Adipocyte (in vitro differentiated cells): Measurements from ENCODE around the gene CENPT.

Experiments
- DNase-seq: peaks from one replicate; pipeline ENCODE4 v3.0.0-alpha.2; 2015; ENCODE audit warnings: low read depth
- H3K27me3 ChIP-seq: replicated peaks from 2 replicates; pipeline ENCODE4 v1.7.0; 2013; ENCODE audit warnings: mild to moderate bottlenecking, low read length, moderate library complexity; ENCODE audit not compliant: control insufficient read depth, insufficient read depth
- H3K36me3 ChIP-seq: 2 replicates; pipeline ENCODE4 v1.7.0; 2013; ENCODE audit warnings: low read length, mild to moderate bottlenecking, moderate library complexity; ENCODE audit not compliant: control insufficient read depth, insufficient read depth, severe bottlenecking
- H3K4me1 ChIP-seq: 2 replicates; pipeline ENCODE4 v1.7.0; 2013; ENCODE audit warnings: mild to moderate bottlenecking, low read length, moderate library complexity; ENCODE audit not compliant: control insufficient read depth, insufficient read depth
- H3K4me3 ChIP-seq: 2 replicates; pipeline ENCODE4 v1.7.0; 2013; ENCODE audit warnings: mild to moderate bottlenecking, low read length, moderate library complexity
- H3K9ac ChIP-seq: 2 replicates; pipeline ENCODE4 v1.7.0; 2013; ENCODE audit warnings: mild to moderate bottlenecking, low read length, moderate library complexity
- H3K9me3 ChIP-seq: 2 replicates; pipeline ENCODE4 v1.7.0; 2013; ENCODE audit warnings: mild to moderate bottlenecking, low read length, moderate library complexity; ENCODE audit not compliant: control insufficient read depth

The CENPT gene

GRCh38 chr16:67861877-67862276 lies 14.4 kb upstream of the CENPT start:
- DNase-seq: no peak
- H3K36me3 ChIP-seq: peaks cover 6% of the 10 kb centered on the region
- no peaks in the 10 kb centered on the region for H3K27me3 ChIP-seq
- peaks cover 68% of the 10 kb centered on the region for H3K4me1 ChIP-seq
- H3K9me3 ChIP-seq: no peaks in the 10 kb centered on the region
- no peak overlapping the region for H3K9ac ChIP-seq
- H3K4me3 ChIP-seq: no peak overlapping the region

- Histone ChIP-seq H3K4me3 (no peak overlapping the region), H3K4me1 (peaks cover 71% of the 10 kb centered on the region), H3K9me3 (no peaks in the 10 kb centered on the region), H3K9ac (no peak overlapping the region), H3K27me3 (no peaks in the 10 kb centered on the region), H3K36me3 (peaks cover 6% of the 10 kb centered on the region)
- DNase-seq: peak; percentile 41
Observed at GRCh38 chr16:67860589-67861398, 13.3 kb upstream of the CENPT start.

GRCh38 chr16:67858500-67858899 lies 11.0 kb upstream of the CENPT start:
- H3K4me1 ChIP-seq: peaks cover 62% of the 10 kb centered on the region
- no peak overlapping the region for H3K4me3 ChIP-seq
- DNase-seq: peak; percentile 9
- no peaks in the 10 kb centered on the region for H3K27me3 ChIP-seq
- H3K9me3 ChIP-seq: no peaks in the 10 kb centered on the region
- H3K36me3 ChIP-seq: no peaks in the 10 kb centered on the region
- no peak overlapping the region for H3K9ac ChIP-seq

GRCh38 chr16:67857547-67858233 lies 10.2 kb upstream of the CENPT start:
- Histone ChIP-seq H3K27me3 (no peaks in the 10 kb centered on the region), H3K36me3 (no peaks in the 10 kb centered on the region), H3K4me1 (peaks cover 54% of the 10 kb centered on the region), H3K9me3 (no peaks in the 10 kb centered on the region), H3K9ac (no peak overlapping the region), H3K4me3 (no peak overlapping the region)
- peak; percentile 88 for DNase-seq

- no peak overlapping the region for H3K4me3 ChIP-seq
Observed at GRCh38 chr16:67856927-67857546, 9.5 kb upstream of the CENPT start.

GRCh38 chr16:67855789-67856188 lies 8.3 kb upstream of the CENPT start:
- DNase-seq: no peak
- Histone ChIP-seq H3K4me1 (peaks cover 35% of the 10 kb centered on the region), H3K4me3 (no peak overlapping the region), H3K9me3 (no peaks in the 10 kb centered on the region), H3K36me3 (no peaks in the 10 kb centered on the region), H3K27me3 (no peaks in the 10 kb centered on the region), H3K9ac (no peak overlapping the region)

More at GRCh38 chr16:67856927-67857546, 9.5 kb upstream of the CENPT start:
- H3K9ac ChIP-seq: no peak overlapping the region
- no peaks in the 10 kb centered on the region for H3K27me3 ChIP-seq
- H3K4me1 ChIP-seq: peaks cover 48% of the 10 kb centered on the region
- H3K36me3 ChIP-seq: no peaks in the 10 kb centered on the region
- no peaks in the 10 kb centered on the region for H3K9me3 ChIP-seq
- no peak for DNase-seq

GRCh38 chr16:67853670-67854069 lies 6.2 kb upstream of the CENPT start:
- H3K9me3 ChIP-seq: no peaks in the 10 kb centered on the region
- H3K4me3 ChIP-seq: no peak overlapping the region
- no peaks in the 10 kb centered on the region for H3K27me3 ChIP-seq
- H3K4me1 ChIP-seq: peaks cover 31% of the 10 kb centered on the region
- H3K9ac ChIP-seq: no peak overlapping the region
- peaks cover 3% of the 10 kb centered on the region for H3K36me3 ChIP-seq
- DNase-seq: no peak

GRCh38 chr16:67848118-67848517 lies 625 bp upstream of the CENPT start:
- no peaks in the 10 kb centered on the region for H3K27me3 ChIP-seq
- peak overlapping the region; percentile 96 for H3K4me3 ChIP-seq
- no peaks in the 10 kb centered on the region for H3K9me3 ChIP-seq
- peaks cover 44% of the 10 kb centered on the region for H3K4me1 ChIP-seq
- H3K36me3 ChIP-seq: peaks cover 3% of the 10 kb centered on the region
- H3K9ac ChIP-seq: peak overlapping the region; percentile 99
- DNase-seq: no peak

GRCh38 chr16:67846320-67847063 lies 1.0 kb downstream of the CENPT start, which contains the start of gene NUTF2:
TSS of gene NUTF2 (plus strand) at chr16:67846933. CDS start at chr16:67865131, 18,198 bp downstream.
- H3K27me3 ChIP-seq: no peaks in the 10 kb centered on the region
- H3K36me3 ChIP-seq: peaks cover 3% of the 10 kb centered on the region
- peak; percentile 98 for DNase-seq
- H3K4me1 ChIP-seq: peaks cover 48% of the 10 kb centered on the region
- H3K9me3 ChIP-seq: no peaks in the 10 kb centered on the region
- peak within 1 kb of the TSS; percentile 96 for H3K4me3 ChIP-seq
- H3K9ac ChIP-seq: peak within 1 kb of the TSS; percentile 99

GRCh38 chr16:67846063-67846319 lies 1.5 kb downstream of the CENPT start:
- Histone ChIP-seq H3K36me3 (peaks cover 3% of the 10 kb centered on the region), H3K4me1 (peaks cover 48% of the 10 kb centered on the region), H3K9me3 (no peaks in the 10 kb centered on the region), H3K27me3 (no peaks in the 10 kb centered on the region), H3K9ac (peak overlapping the region; percentile 99), H3K4me3 (peak overlapping the region; percentile 96)
- DNase-seq: no peak
